GM21723 (cell line): Measurements from ENCODE around the gene SLC22A4.

Experiments
- ATAC-seq: cut with Tn5 transposase; IDR thresholded peaks from one replicate; pipeline ENCODE4 v1.9.1; 2021; ENCODE audit warnings: mild to moderate bottlenecking, moderate library complexity; ENCODE audit not compliant: unreplicated experiment

Gene SLC22A4

GRCh38 chr5:132327252-132327955, 33.2 kb downstream of the SLC22A4 start:
- ATAC-seq: no peak

GRCh38 chr5:132334812-132335211, 40.6 kb downstream of the SLC22A4 start:
- no peak for ATAC-seq

- ATAC-seq: no peak
These were observed 41.2 kb downstream of the SLC22A4 start for GRCh38 chr5:132335402-132335801.

- ATAC-seq: no peak
These were observed 45.3 kb downstream of the SLC22A4 start for GRCh38 chr5:132339502-132339901.

GRCh38 chr5:132342291-132343180, 48.3 kb downstream of the SLC22A4 start:
- no peak for ATAC-seq

- ATAC-seq: no peak
These were observed 50.8 kb downstream of the SLC22A4 start for GRCh38 chr5:132344775-132345514.

- no peak for ATAC-seq
These were observed 59.3 kb downstream of the SLC22A4 start for GRCh38 chr5:132353486-132353995.

- no peak for ATAC-seq
These were observed 60.4 kb downstream of the SLC22A4 start for GRCh38 chr5:132354381-132355139.

GRCh38 chr5:132355140-132355765, 61.1 kb downstream of the SLC22A4 start:
- no peak for ATAC-seq

- no peak for ATAC-seq
These were observed 64.6 kb downstream of the SLC22A4 start for GRCh38 chr5:132358775-132359174.

GRCh38 chr5:132362086-132362485, 67.9 kb downstream of the SLC22A4 start:
- no peak for ATAC-seq

- ATAC-seq: no peak
These were observed 69.4 kb downstream of the SLC22A4 start for GRCh38 chr5:132363431-132364112.

- no peak for ATAC-seq
These were observed 70.1 kb downstream of the SLC22A4 start for GRCh38 chr5:132364319-132364718.

GRCh38 chr5:132365213-132365612, 71.0 kb downstream of the SLC22A4 start:
- ATAC-seq: no peak

- ATAC-seq: no peak
These were observed 74.0 kb downstream of the SLC22A4 start for GRCh38 chr5:132368186-132368585.

GRCh38 chr5:132369007-132369473, 74.8 kb downstream of the SLC22A4 start:
- no peak for ATAC-seq

GRCh38 chr5:132369474-132370180, 75.4 kb downstream of the SLC22A4 start, which contains the start of gene SLC22A5:
SLC22A5 (plus strand) TSS chr5:132369710; CDS start chr5:132369973, 263 bp downstream.
- ATAC-seq: peak; percentile 95

GRCh38 chr5:132370181-132370970, 76.2 kb downstream of the SLC22A4 start:
- no peak for ATAC-seq
